Measurements from ENCODE around the gene SPATA2L. TPM values are rescaled to one million over a fixed set of nuclear protein-coding genes. Genes with fewer than 3 reads are reported as not detected.

The SPATA2L gene
- total and polyA plus RNA-seq, 8 donors, result 9.7 to 41.4 (median 12.8) TPM; not detected in 1

DNA sequence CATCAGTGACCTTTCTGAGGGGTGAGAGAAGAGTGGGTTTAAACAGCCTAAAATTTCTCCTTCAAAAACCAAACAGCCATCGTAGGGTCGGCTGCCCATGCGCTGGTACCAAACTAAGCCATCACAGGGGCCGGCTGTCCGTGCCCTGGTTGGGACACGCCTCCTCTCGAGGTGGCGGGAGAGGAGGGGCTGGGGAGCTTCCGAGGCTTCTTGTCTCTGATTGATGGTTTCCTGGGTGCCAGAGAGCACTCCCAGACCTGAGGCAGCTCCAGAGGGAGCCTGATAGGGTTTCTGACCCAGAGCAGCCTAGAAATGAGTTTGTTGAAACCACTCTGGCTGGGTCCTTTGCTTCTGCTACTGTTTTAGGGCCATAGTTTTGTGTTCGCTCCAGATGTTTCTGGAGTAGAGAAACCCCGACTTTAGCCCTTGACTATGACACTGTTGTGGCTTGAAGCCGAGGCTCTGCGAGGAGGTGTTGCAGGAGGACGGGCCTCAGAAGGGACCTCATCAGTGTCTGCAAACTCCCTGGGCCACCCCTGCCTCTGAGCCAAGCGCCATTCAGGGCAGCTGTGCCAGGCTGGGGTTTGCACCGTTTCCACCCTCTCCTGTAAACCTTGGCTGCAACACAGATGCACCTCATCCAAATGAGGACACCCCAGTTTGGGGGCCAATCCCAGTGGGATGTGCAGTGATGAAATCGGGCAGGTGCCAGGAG lies 26.1 kb upstream of the SPATA2L start:
- TF ChIP-seq EP300 (IDR thresholded peaks at IDR 0.05) (no peak), POLR2A (IDR thresholded peaks at IDR 0.05) (no peak), POLR2AphosphoS5 (IDR thresholded peaks at IDR 0.05) (no peak)
- TF ChIP-seq, protein P1, sequence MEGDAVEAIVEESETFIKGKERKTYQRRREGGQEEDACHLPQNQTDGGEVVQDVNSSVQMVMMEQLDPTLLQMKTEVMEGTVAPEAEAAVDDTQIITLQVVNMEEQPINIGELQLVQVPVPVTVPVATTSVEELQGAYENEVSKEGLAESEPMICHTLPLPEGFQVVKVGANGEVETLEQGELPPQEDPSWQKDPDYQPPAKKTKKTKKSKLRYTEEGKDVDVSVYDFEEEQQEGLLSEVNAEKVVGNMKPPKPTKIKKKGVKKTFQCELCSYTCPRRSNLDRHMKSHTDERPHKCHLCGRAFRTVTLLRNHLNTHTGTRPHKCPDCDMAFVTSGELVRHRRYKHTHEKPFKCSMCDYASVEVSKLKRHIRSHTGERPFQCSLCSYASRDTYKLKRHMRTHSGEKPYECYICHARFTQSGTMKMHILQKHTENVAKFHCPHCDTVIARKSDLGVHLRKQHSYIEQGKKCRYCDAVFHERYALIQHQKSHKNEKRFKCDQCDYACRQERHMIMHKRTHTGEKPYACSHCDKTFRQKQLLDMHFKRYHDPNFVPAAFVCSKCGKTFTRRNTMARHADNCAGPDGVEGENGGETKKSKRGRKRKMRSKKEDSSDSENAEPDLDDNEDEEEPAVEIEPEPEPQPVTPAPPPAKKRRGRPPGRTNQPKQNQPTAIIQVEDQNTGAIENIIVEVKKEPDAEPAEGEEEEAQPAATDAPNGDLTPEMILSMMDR (IDR thresholded peaks at IDR 0.05), result no peak
- no peaks in the 10 kb centered on the region for H3K9me3 ChIP-seq
- DNase-seq, result no peak
- intact Hi-C loops (cut with DNase I; ENCODE audit: low total_unique reads), result no loop called here
- H3K27me3 ChIP-seq, result no peaks in the 10 kb centered on the region
- 78 to 81% (median 79%) methylated on average over 17 of the region's 17 CpGs for WGBS, 5 donors
- peaks cover 14 to 46% (median 22%) of the 10 kb centered on the region in 4 donors for H3K4me1 ChIP-seq
- H3K36me3 ChIP-seq, result peaks cover 59 to 98% (median 96%) of the 10 kb centered on the region in 4 donors
- H3K27ac ChIP-seq, result no peak overlapping the region
- H3K4me3 ChIP-seq, result no peak overlapping the region

DNA sequence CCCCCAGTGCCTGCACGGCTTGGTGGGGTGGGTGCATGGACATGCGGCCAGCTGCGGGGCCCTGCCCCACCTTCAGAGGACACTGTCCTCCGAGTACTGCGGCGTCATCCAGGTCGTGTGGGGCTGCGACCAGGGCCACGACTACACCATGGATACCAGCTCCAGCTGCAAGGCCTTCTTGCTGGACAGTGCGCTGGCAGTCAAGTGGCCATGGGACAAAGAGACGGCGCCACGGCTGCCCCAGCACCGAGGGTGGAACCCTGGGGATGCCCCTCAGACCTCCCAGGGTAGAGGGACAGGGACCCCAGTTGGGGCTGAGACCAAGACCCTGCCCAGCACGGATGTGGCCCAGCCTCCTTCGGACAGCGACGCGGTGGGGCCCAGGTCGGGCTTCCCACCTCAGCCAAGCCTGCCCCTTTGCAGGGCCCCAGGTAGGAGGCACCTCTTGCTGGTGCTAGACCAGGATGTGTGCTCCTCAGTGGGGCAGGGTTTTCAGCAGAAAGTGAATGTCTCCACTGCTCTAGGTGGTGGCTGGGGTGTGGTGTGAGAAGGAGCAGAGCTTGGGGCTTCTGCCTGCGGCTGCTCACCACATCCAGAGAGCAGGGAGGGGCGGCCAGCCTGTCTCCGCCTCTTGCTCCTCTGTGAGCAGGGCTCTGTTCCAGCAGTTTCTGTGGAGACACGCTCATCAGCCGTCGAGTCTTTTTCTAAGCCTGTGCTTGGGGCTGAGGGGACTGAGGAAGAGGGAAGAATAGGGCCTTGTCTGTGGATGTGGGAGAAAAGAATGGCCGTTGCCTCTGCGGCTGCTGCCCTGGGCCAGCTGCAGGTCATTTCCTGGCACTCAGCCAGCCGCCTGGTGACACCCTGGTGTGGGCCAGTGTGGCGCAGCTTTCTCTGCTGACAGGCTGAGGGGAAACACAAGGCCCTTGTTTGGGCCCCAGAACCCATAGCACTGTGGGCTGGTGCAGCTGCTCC lies 22.1 kb upstream of the SPATA2L start:
- peak overlapping the region in 4 of 5 donors; percentile 92 to 99 (median 97) for H3K27ac ChIP-seq
- H3K36me3 ChIP-seq, result peaks cover 23 to 59% (median 56%) of the 10 kb centered on the region in 4 donors
- TF ChIP-seq POLR2A (IDR thresholded peaks at IDR 0.05), result no peak
- no peak for TF ChIP-seq POLR2AphosphoS5 (IDR thresholded peaks at IDR 0.05)
- TF ChIP-seq, protein P1 (IDR thresholded peaks at IDR 0.05), result no peak
- no peak for TF ChIP-seq EP300 (IDR thresholded peaks at IDR 0.05)
- H3K4me1 ChIP-seq, result peaks cover 30 to 69% (median 50%) of the 10 kb centered on the region in 4 donors
- intact Hi-C loops (cut with DNase I; ENCODE audit: low total_unique reads), result no loop called here
- DNase-seq, result peak; percentile 45 to 79
- H3K4me3 ChIP-seq, result peak overlapping the region in 3 of 4 donors; percentile 66 to 91 (median 79)
- H3K9me3 ChIP-seq, result no peaks in the 10 kb centered on the region
- no peaks in the 10 kb centered on the region for H3K27me3 ChIP-seq
- WGBS, 5 donors, result 62 to 71% (median 68%) methylated on average over 16 to 30 of the region's 30 CpGs

DNA sequence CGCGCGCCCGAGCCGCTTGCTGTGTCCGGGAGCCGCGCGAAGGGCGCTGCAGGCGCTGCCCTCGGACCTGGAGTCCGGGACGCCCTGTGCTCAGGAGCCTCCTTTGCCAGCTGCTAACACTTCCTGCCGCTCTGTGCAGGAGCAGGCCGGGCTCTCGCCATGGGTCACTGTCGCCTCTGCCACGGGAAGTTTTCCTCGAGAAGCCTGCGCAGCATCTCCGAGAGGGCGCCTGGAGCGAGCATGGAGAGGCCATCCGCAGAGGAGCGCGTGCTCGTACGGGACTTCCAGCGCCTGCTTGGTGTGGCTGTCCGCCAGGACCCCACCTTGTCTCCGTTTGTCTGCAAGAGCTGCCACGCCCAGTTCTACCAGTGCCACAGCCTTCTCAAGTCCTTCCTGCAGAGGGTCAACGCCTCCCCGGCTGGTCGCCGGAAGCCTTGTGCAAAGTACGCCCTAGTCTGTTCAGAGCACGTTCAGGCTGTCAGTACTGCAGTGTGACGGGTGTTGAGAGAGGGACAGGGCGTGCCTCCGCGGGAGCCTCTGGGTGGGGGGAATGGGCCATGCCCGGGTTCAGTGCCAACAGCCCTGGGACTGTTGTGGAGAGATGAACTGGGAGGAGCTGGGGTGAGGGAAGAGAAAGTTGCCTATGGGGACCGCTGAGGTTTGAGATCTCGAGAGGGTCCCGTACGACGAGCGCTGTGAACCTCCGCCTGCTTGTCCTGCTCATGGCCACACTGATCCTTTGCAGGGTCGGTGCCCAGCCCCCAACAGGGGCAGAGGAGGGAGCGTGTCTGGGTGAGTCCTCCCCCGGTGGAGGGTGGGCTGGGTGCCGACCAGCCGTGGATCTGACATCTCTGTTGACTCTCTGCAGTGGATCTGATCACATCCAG lies 21.1 kb upstream of the SPATA2L start:
- intact Hi-C loops (cut with DNase I; ENCODE audit: low total_unique reads), result no loop called here
- 15 to 40% (median 22%) methylated on average over 27 to 56 of the region's 56 CpGs for WGBS, 5 donors
- TF ChIP-seq POLR2AphosphoS5 (IDR thresholded peaks at IDR 0.05), result peak; percentile 40 to 80 (median 53)
- no peak for TF ChIP-seq EP300 (IDR thresholded peaks at IDR 0.05)
- Histone ChIP-seq H3K9me3 (no peaks in the 10 kb centered on the region), H3K27me3 (no peaks in the 10 kb centered on the region), H3K4me1 (peaks cover 30 to 79% (median 52%) of the 10 kb centered on the region in 4 donors), H3K36me3 (peaks cover 15 to 52% (median 50%) of the 10 kb centered on the region in 4 donors), H3K4me3 (peak overlapping the region; percentile 66 to 91 (median 78)), H3K27ac (peak overlapping the region; percentile 92 to 99 (median 96))
- peak; percentile 83 to 92 for DNase-seq

DNA sequence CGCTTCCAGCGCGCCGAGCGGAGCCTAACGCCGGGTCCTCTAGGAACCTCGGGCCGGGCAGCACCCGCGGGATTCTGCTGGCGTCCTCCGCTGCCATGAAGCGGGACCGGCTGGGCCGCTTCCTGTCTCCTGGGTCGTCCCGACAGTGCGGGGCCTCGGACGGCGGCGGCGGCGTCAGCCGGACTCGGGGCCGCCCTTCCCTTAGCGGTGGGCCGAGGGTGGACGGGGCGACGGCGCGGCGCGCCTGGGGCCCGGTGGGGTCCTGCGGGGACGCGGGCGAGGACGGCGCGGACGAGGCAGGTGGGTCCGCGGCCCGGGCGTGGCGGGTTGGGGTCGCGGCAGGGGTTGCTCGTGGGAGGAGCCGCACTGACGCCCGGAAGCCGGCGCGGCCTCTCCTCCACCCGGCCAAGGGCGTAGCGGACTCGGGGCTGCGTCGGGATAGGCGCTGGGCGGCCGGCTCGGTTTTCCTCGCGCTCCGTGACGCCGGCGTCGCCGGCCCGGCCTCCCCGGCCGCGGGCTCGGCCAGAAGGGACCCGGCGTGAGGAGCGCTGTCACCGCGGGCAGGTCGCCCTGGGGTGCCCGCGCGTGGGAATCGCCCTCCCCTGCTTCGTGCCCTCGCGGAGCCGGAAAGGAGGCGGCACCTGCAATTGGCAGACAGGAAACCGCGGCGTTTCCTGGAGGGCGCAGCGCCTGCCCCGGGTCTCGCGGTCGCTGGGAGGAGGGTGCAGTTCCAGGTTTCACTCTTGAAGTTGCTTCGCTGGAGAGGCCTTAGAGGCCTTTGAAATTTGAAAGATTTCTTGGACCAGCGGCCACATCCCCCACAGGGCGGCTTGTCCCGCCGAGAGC lies 20.3 kb upstream of the SPATA2L start:
- intact Hi-C loops (cut with DNase I; ENCODE audit: low total_unique reads), result no loop called here
- Histone ChIP-seq H3K27me3 (no peaks in the 10 kb centered on the region), H3K4me3 (peak overlapping the region; percentile 66 to 91 (median 78)), H3K27ac (peak overlapping the region; percentile 92 to 99 (median 96)), H3K9me3 (no peaks in the 10 kb centered on the region), H3K4me1 (peaks cover 30 to 75% (median 52%) of the 10 kb centered on the region in 4 donors), H3K36me3 (peaks cover 10 to 44% (median 41%) of the 10 kb centered on the region in 4 donors)
- WGBS, 5 donors, result 0% methylated on average over 3 to 111 of the region's 112 CpGs
- TF ChIP-seq POLR2AphosphoS5 (IDR thresholded peaks at IDR 0.05), result peak in 2 of 3 donors; percentile 59 to 64
- TF ChIP-seq, protein P1 (IDR thresholded peaks at IDR 0.05), result no peak
- peak; percentile 70 to 84 for DNase-seq

Measured in stomach (tissue), 9 donors.